ENCODE measurements around the gene ADORA2B. TPM values are rescaled to one million over a fixed set of nuclear protein-coding genes. Genes with fewer than 3 reads are reported as not detected.

The ADORA2B gene
- total and polyA plus RNA-seq, 2 of the 4 experiments (the other 2 are of a cell fraction), result 5.2 to 5.5 TPM

DNA sequence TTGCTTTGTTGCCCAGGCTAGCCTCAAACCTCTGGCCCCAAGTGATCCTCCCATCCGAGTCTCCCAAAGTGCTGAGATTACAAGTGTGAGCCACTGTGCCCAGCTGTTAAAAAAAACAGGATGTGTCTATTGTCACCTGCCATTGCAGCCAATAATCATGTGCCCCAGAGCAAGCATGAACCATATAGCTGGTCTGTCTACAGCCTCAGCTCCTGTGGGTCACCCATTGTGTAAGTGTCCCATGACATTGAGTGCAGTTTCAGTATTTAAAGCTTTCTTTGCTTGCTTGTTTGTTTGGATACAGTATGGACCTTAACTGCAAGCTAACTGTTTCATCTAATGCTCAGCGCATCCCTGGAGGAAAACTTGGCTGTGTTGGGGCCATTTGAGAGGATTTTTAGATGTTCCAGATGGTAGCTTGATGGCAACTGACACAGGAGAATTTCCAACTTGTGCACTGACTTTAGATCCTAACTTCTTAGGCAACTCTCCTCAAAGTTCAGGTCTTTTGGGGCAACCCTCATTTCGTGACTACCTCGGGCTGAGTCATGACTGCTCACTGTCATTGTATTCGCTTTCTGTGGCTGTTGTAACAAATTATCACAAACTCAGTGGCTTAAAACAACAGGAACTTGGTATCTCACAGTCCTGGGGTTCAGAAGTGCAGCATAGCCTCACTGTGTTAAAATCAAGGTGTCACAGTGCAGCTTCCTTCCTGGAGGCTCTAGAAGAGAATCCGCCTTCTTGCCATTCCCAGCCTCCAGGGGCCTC, 30.3 kb upstream of the ADORA2B start:
- Histone ChIP-seq H2BK15ac (ENCODE audit: low read depth, low read length) (peak overlapping the region; percentile 34; the same call in 2 of the 3 replicates), H3K18ac (ENCODE audit: low read depth, low read length) (peak overlapping the region; percentile 41; the same call in 1 of the 2 replicates), H2BK120ac (ENCODE audit: low read depth, low read length) (peak overlapping the region; percentile 75), H4K20me1 (ENCODE audit: insufficient read depth, low read length) (no peaks in the 10 kb centered on the region), H4K8ac (ENCODE audit: low read depth in 2 of 2, low read length in 2 of 2) (peak overlapping the region; percentile 60 to 61), H3K4ac (ENCODE audit: low read depth, low read length) (peak overlapping the region; percentile 73), H2AK9ac (replicated peaks; ENCODE audit: low read depth, low read length, poor library complexity) (no peak overlapping the region), H3K36me3 (ENCODE audit: control insufficient read depth, insufficient read depth, low read length) (no peaks in the 10 kb centered on the region), H3K79me1 (ENCODE audit: low read depth in 1 of 2, low read length in 2 of 2) (no peaks in the 10 kb centered on the region), H2AFZ (replicated peaks; ENCODE audit: low read length, poor library complexity) (no peak overlapping the region), H3K14ac (replicated peaks; ENCODE audit: low read depth, low read length) (peak overlapping the region; percentile 48), H3K27ac (ENCODE audit: insufficient read depth, low read length) (peak overlapping the region; percentile 18; the same call in 1 of the 2 replicates), H3K4me3 (ENCODE audit: insufficient read depth, low read depth, low read length) (no peak overlapping the region), H3K4me1 (ENCODE audit: control insufficient read depth, insufficient read depth, low read length) (peaks cover 10% of the 10 kb centered on the region), H3K23ac (ENCODE audit: low read depth, low read length) (no peak overlapping the region), H3K56ac (ENCODE audit: extremely low read depth, insufficient read depth, low read length) (no peak overlapping the region), H4K91ac (ENCODE audit: insufficient read depth, low read depth, low read length) (peak overlapping the region; percentile 66; the same call in 1 of the 2 replicates), H3K9me3 (ENCODE audit: control insufficient read depth, insufficient read depth, low read length) (peaks cover 6% of the 10 kb centered on the region), H2BK20ac (ENCODE audit: low read depth, low read length) (peak overlapping the region; percentile 78), H3K9ac (ENCODE audit: low read depth, low read length) (no peak overlapping the region), H3K4me2 (ENCODE audit: low read depth, low read length) (no peak overlapping the region), H4K5ac (ENCODE audit: low read depth, low read length) (no peak overlapping the region), H3K9me1 (ENCODE audit: insufficient read depth, low read length) (peaks cover 5% of the 10 kb centered on the region), H3K27me3 (ENCODE audit: control insufficient read depth, insufficient read depth, low read length) (no peaks in the 10 kb centered on the region), H2AK5ac (ENCODE audit: low read depth, low read length) (peak overlapping the region; percentile 63), H2BK5ac (ENCODE audit: low read depth, low read length, poor library complexity, severe bottlenecking) (peak overlapping the region; percentile 29)
- in situ Hi-C loops (cut with MboI; ENCODE audit: low sequenced_read_pairs) (no loop called here), dilution Hi-C loops (cut with HindIII; ENCODE audit: low sequenced_read_pairs, unreplicated experiment) (no loop called here), intact Hi-C loops (cut with micrococcal nuclease) (no loop called here)
- peak; percentile 70 for DNase-seq
- ChIA-PET POLR2A (ENCODE audit: unreplicated experiment) (no interaction called here), CTCF (no interaction called here)
- no TSS peak for BruUV-seq (replicated peaks)
- 0 out of 2 replicates have a peak, but pooled peaks have one; percentile 13 for TF ChIP-seq FOS (IDR thresholded peaks at IDR 0.05; ENCODE audit: low read depth, low read length)
- TF ChIP-seq RCOR1 (IDR thresholded peaks at IDR 0.05; ENCODE audit: insufficient replicate concordance, low read length), result no peak
- TF ChIP-seq CEBPB (IDR thresholded peaks at IDR 0.05; ENCODE audit: low read depth, low read length), result peak; percentile 23; the same call in 1 of the 2 replicates
- WGBS, 2 experiments (ENCODE audit: extremely low coverage in 2 of 2, insufficient read length in 1 of 2), result 50% methylated on average over 3 of the region's 6 CpGs; no CpG with 5 or more reads in 1 of the 2 experiments
- peak; percentile 45 for ATAC-seq (ENCODE audit: low read depth)

All from IMR-90 (cell line).